Activated B cell treated with CpG ODN at 0.5 μM for 24 hours (primary cell): ENCODE results near the gene SCLT1. TPM values are rescaled to one million over a fixed set of nuclear protein-coding genes. Genes with fewer than 3 reads are reported as not detected.

ENCODE experiments used
- ATAC-seq: fragments of 200-7000 bp; cut with Tn5 transposase; one replicate; pipeline ENCODE4 v1.10.0; 2021; ENCODE audit warnings: low read depth, mild to moderate bottlenecking, moderate library complexity
- CTCF ChIA-PET: fragments of 350-600 bp; sonication (Branson Sonifier 250); formaldehyde crosslinking; loops from one replicate; lab custom pipeline; 2021; ENCODE audit warnings: antibody characterized with exemption; lab: Charles Lee
- POLR2A ChIA-PET: fragments of 350-600 bp; sonication (Branson Sonifier 250); formaldehyde crosslinking; loops from one replicate; lab custom pipeline; 2021; ENCODE audit warnings: antibody characterized with exemption; lab: Charles Lee
- DNase-seq: peaks from one replicate; pipeline ENCODE4 v3.0.0; 2022
- H3K27ac Mint-ChIP-seq: one replicate; pipeline ENCODE4 v1.8.0; 2020; ENCODE audit warnings: mixed read lengths
- H3K27me3 Mint-ChIP-seq: one replicate; pipeline ENCODE4 v1.8.0; 2021; ENCODE audit warnings: mixed read lengths
- H3K36me3 Mint-ChIP-seq: one replicate; pipeline ENCODE4 v1.8.0; 2021; ENCODE audit warnings: low read depth, mixed read lengths
- H3K4me1 Mint-ChIP-seq: one replicate; pipeline ENCODE4 v1.8.0; 2021; ENCODE audit warnings: mixed read lengths
- H3K4me3 Mint-ChIP-seq: one replicate; pipeline ENCODE4 v1.8.0; 2020; ENCODE audit warnings: mild to moderate bottlenecking, mixed read lengths
- H3K9me3 Mint-ChIP-seq: one replicate; pipeline ENCODE4 v1.8.0; 2020; ENCODE audit warnings: mixed read lengths
- CTCF ChIP-seq: fragments of 200-600 bp; IDR thresholded peaks from one replicate; pipeline ENCODE4 v1.8.0; 2022; ENCODE audit warnings: antibody characterized with exemption, mild to moderate bottlenecking
- intact Hi-C: fragments of 100-400 bp; cut with micrococcal nuclease; formaldehyde crosslinking; loops from one replicate; pipeline ENCODE4 v1.15.1; 2024
- total RNA-seq: library from RNA; stranded (reverse); gene quantifications from 2 replicates; pipeline ENCODE4 v1.2.3, GENCODE V29; 2022

SCLT1 gene
- total RNA-seq, 1 donor from 2014 or later = 24.5 TPM

- Mint-ChIP-seq H3K27ac (no peak overlapping the region), H3K9me3 (no peaks in the 10 kb centered on the region), H3K36me3 (peaks cover 75% of the 10 kb centered on the region), H3K4me1 (peaks cover 27% of the 10 kb centered on the region), H3K27me3 (no peaks in the 10 kb centered on the region), H3K4me3 (no peak overlapping the region)
- CTCF ChIA-PET = interaction anchor here (0.9 kb wide), 1 partner anchor 22 kb away, joined by 3 read pairs; no protein-coding TSS in a partner anchor
- intact Hi-C loops = no loop called here
- DNase-seq (no peak), ATAC-seq (no peak)
- POLR2A ChIA-PET = no interaction called here
- no peak for TF ChIP-seq CTCF
These were observed 252.5 kb downstream of the SCLT1 start for GRCh38 chr4:128840711-128841318.

GRCh38 chr4:128837679-128838078, 255.7 kb downstream of the SCLT1 start:
- no peak for DNase-seq
- ATAC-seq = no peak
- ChIA-PET CTCF (no interaction called here), POLR2A (interaction anchor here (0.8 kb wide), 1 partner anchor 550 kb away, joined by 3 read pairs; the partner anchor contains the start of gene PGRMC2)
- Mint-ChIP-seq H3K4me1 (peaks cover 30% of the 10 kb centered on the region), H3K4me3 (no peak overlapping the region), H3K27ac (no peak overlapping the region), H3K27me3 (no peaks in the 10 kb centered on the region), H3K9me3 (no peaks in the 10 kb centered on the region), H3K36me3 (peaks cover 62% of the 10 kb centered on the region)
- no peak for TF ChIP-seq CTCF
- intact Hi-C loops = no loop called here

GRCh38 chr4:128837198-128837597, 256.1 kb downstream of the SCLT1 start:
- Mint-ChIP-seq H3K36me3 (peaks cover 63% of the 10 kb centered on the region), H3K27ac (no peak overlapping the region), H3K4me1 (peaks cover 33% of the 10 kb centered on the region), H3K4me3 (no peak overlapping the region), H3K9me3 (no peaks in the 10 kb centered on the region), H3K27me3 (no peaks in the 10 kb centered on the region)
- intact Hi-C loops = no loop called here
- ChIA-PET POLR2A (no interaction called here), CTCF (no interaction called here)
- DNase-seq = no peak
- ATAC-seq = no peak
- no peak for TF ChIP-seq CTCF

- no peak overlapping the region for H3K4me3 Mint-ChIP-seq
- no peak overlapping the region for H3K27ac Mint-ChIP-seq
- POLR2A ChIA-PET = no interaction called here
- peaks cover 47% of the 10 kb centered on the region for H3K4me1 Mint-ChIP-seq
- no peaks in the 10 kb centered on the region for H3K27me3 Mint-ChIP-seq
- CTCF ChIA-PET = interaction anchor here (0.9 kb wide), 1 partner anchor 27 kb away, joined by 3 read pairs; no protein-coding TSS in a partner anchor
- DNase-seq (no peak), ATAC-seq (no peak)
- intact Hi-C loops = no loop called here
- TF ChIP-seq CTCF = no peak
- peaks cover 64% of the 10 kb centered on the region for H3K36me3 Mint-ChIP-seq
- no peaks in the 10 kb centered on the region for H3K9me3 Mint-ChIP-seq
These were observed 257.7 kb downstream of the SCLT1 start for GRCh38 chr4:128835498-128836222.

Other genes with a start within 250 kb of the SCLT1 start
- 6.2 and 8.8 TPM in 2 replicates for gene C4orf33, start 2.6 kb upstream of the SCLT1 start, total RNA-seq